Trophoblast cell (in vitro differentiated cells and primary cell): ENCODE results near the gene NUTM1.
"Not testable (repeated sequence)": the region's sequence is repeated elsewhere in the genome, so short reads cannot be mapped to it uniquely, and the experiment has no call there.

Source experiments
- DNase-seq, 2 donors: peaks; one replicate each; pipeline ENCODE4 v3.0.0-alpha.2; 2016
- H2AFZ ChIP-seq: 2 replicates; pipeline ENCODE4 v1.6.1; 2013; ENCODE audit warnings: low read length, moderate library complexity, mild to moderate bottlenecking; ENCODE audit not compliant: insufficient read depth, poor library complexity
- H2AK5ac ChIP-seq: 2 replicates; pipeline ENCODE4 v1.6.1; 2013; ENCODE audit warnings: mild to moderate bottlenecking, low read length
- H2BK120ac ChIP-seq: 2 replicates; pipeline ENCODE4 v1.6.1; 2013; ENCODE audit warnings: low read length, mild to moderate bottlenecking, moderate library complexity; ENCODE audit not compliant: insufficient read depth, poor library complexity
- H2BK12ac ChIP-seq: 2 replicates; pipeline ENCODE4 v1.6.1; 2013; ENCODE audit warnings: mild to moderate bottlenecking, low read length, moderate library complexity
- H2BK5ac ChIP-seq: 2 replicates; pipeline ENCODE4 v1.6.1; 2013; ENCODE audit warnings: low read length, low read depth, moderate library complexity, mild to moderate bottlenecking; ENCODE audit not compliant: poor library complexity
- H3K14ac ChIP-seq: 2 replicates; pipeline ENCODE4 v1.6.1; 2013; ENCODE audit warnings: mild to moderate bottlenecking, low read length
- H3K18ac ChIP-seq: 2 replicates; pipeline ENCODE4 v1.6.1; 2013; ENCODE audit warnings: mild to moderate bottlenecking, low read length
- H3K23ac ChIP-seq: 2 replicates; pipeline ENCODE4 v1.6.1; 2013; ENCODE audit warnings: low read length
- H3K27ac ChIP-seq: 2 replicates; pipeline ENCODE4 v1.5.1; 2013; ENCODE audit warnings: low read depth, mild to moderate bottlenecking, inconsistent platforms, low read length, moderate library complexity
- H3K27me3 ChIP-seq: 2 replicates; pipeline ENCODE4 v1.6.1; 2013; ENCODE audit warnings: inconsistent platforms, mild to moderate bottlenecking, low read length, moderate library complexity; ENCODE audit not compliant: insufficient read depth
- H3K36me3 ChIP-seq, 2 experiments: 1 replicate in 1 of 2; 2 replicates in 1 of 2; pipeline ENCODE4 v1.6.1; 2013; ENCODE audit warnings: low read length in 2 of 2, mild to moderate bottlenecking in 2 of 2, moderate library complexity in 1 of 2; ENCODE audit not compliant: insufficient read depth in 2 of 2, control insufficient read depth in 1 of 2
- H3K4ac ChIP-seq: 2 replicates; pipeline ENCODE4 v1.6.1; 2013; ENCODE audit warnings: low read depth, mild to moderate bottlenecking, low read length, moderate library complexity
- H3K4me1 ChIP-seq, 2 experiments: 1 replicate in 1 of 2; 2 replicates in 1 of 2; pipeline ENCODE4 v1.6.1; 2013; ENCODE audit warnings: low read length in 2 of 2, mild to moderate bottlenecking in 2 of 2, moderate library complexity in 1 of 2; ENCODE audit not compliant: insufficient read depth in 2 of 2, control insufficient read depth in 1 of 2
- H3K4me2 ChIP-seq: 2 replicates; pipeline ENCODE4 v1.6.1; 2013; ENCODE audit warnings: inconsistent platforms, mild to moderate bottlenecking, low read length, moderate library complexity
- H3K4me3 ChIP-seq: 2 replicates; pipeline ENCODE4 v1.5.1; 2013; ENCODE audit warnings: mild to moderate bottlenecking, low read depth, low read length, inconsistent platforms
- H3K79me1 ChIP-seq: one replicate; pipeline ENCODE4 v1.6.1; 2013; ENCODE audit warnings: low read length
- H3K79me2 ChIP-seq: 2 replicates; pipeline ENCODE4 v1.6.1; 2013; ENCODE audit warnings: low read length, mild to moderate bottlenecking; ENCODE audit not compliant: control insufficient read depth, insufficient read depth, poor library complexity
- H3K9ac ChIP-seq: 2 replicates; pipeline ENCODE4 v1.6.1; 2013; ENCODE audit warnings: mild to moderate bottlenecking, low read length
- H3K9me3 ChIP-seq: 2 replicates; pipeline ENCODE4 v1.6.1; 2013; ENCODE audit warnings: low read depth, mild to moderate bottlenecking, control low read depth, inconsistent platforms, low read length; ENCODE audit not compliant: insufficient read depth
- H4K12ac ChIP-seq: 2 replicates; pipeline ENCODE4 v1.6.1; 2013; ENCODE audit warnings: low read depth, mild to moderate bottlenecking, low read length, moderate library complexity
- H4K8ac ChIP-seq: 2 replicates; pipeline ENCODE4 v1.6.1; 2013; ENCODE audit warnings: low read depth, mild to moderate bottlenecking, low read length, moderate library complexity
- H4K91ac ChIP-seq: one replicate; pipeline ENCODE4 v1.6.1; 2013; ENCODE audit warnings: low read depth, mild to moderate bottlenecking, low read length, moderate library complexity
- WGBS: extraction: QIAGEN DNeasy Blood & Tissue Kit; methylation state at CpG from one replicate; pipeline ENCODE4 v1.1.7; 2013; ENCODE audit warnings: missing lambda C conversion rate; ENCODE audit not compliant: insufficient read length, insufficient coverage; ENCODE audit errors: extremely low coverage; 5-methylcytosine and 5-hydroxymethylcytosine counted together

NUTM1 gene

GRCh38 chr15:34376856-34377255, 33.7 kb downstream of the NUTM1 start:
- H3K14ac ChIP-seq, result no peak overlapping the region
- no peaks in the 10 kb centered on the region for H3K4me1 ChIP-seq
- no peak overlapping the region for H2AFZ ChIP-seq
- no peak overlapping the region for H3K18ac ChIP-seq
- no CpG with 5 or more reads among the region's 2 CpGs for WGBS
- peaks cover 6% of the 10 kb centered on the region for H3K9me3 ChIP-seq
- H2AK5ac ChIP-seq, result no peak overlapping the region
- H2BK5ac ChIP-seq, result no peak overlapping the region
- no peak overlapping the region for H4K12ac ChIP-seq
- H3K4me2 ChIP-seq, result no peak overlapping the region
- H3K36me3 ChIP-seq, result no peaks in the 10 kb centered on the region
- H3K79me1 ChIP-seq, result no peaks in the 10 kb centered on the region
- no peak overlapping the region for H2BK120ac ChIP-seq
- no peaks in the 10 kb centered on the region for H3K27me3 ChIP-seq
- no peak overlapping the region for H2BK12ac ChIP-seq
- H3K9ac ChIP-seq, result peak overlapping the region; percentile 34
- H3K79me2 ChIP-seq, result no peaks in the 10 kb centered on the region
- H4K91ac ChIP-seq, result no peak overlapping the region
- no peak overlapping the region for H3K23ac ChIP-seq
- H3K27ac ChIP-seq, result no peak overlapping the region
- no peak overlapping the region for H4K8ac ChIP-seq
- H3K4ac ChIP-seq, result no peak overlapping the region
- no peak overlapping the region for H3K4me3 ChIP-seq
- DNase-seq, result no peak

GRCh38 chr15:34380491-34380890, 37.4 kb downstream of the NUTM1 start:
- H2BK5ac ChIP-seq, H3K4me3 ChIP-seq, H4K91ac ChIP-seq, H3K27me3 ChIP-seq, H3K23ac ChIP-seq, H3K4ac ChIP-seq, H3K79me1 ChIP-seq, H3K36me3 ChIP-seq, H2AK5ac ChIP-seq, H3K9ac ChIP-seq, H4K8ac ChIP-seq, H3K79me2 ChIP-seq, H2BK120ac ChIP-seq, H4K12ac ChIP-seq, H3K4me2 ChIP-seq, H2AFZ ChIP-seq, H3K18ac ChIP-seq, H3K9me3 ChIP-seq, H3K27ac ChIP-seq, H3K14ac ChIP-seq, H3K4me1 ChIP-seq, H2BK12ac ChIP-seq, DNase-seq: not testable (repeated sequence)
- no CpG with 5 or more reads among the region's 4 CpGs for WGBS

GRCh38 chr15:34381829-34382521, 38.9 kb downstream of the NUTM1 start:
- not testable (repeated sequence) for H3K18ac ChIP-seq, H2AK5ac ChIP-seq, H2BK12ac ChIP-seq, H4K8ac ChIP-seq, H3K79me1 ChIP-seq, H3K23ac ChIP-seq, H3K9me3 ChIP-seq, H3K36me3 ChIP-seq, H3K4ac ChIP-seq, H2BK120ac ChIP-seq, H3K27me3 ChIP-seq, H2AFZ ChIP-seq, H3K4me1 ChIP-seq, H3K14ac ChIP-seq, DNase-seq, H4K91ac ChIP-seq, H3K27ac ChIP-seq, H3K4me2 ChIP-seq, H4K12ac ChIP-seq, H3K79me2 ChIP-seq, H2BK5ac ChIP-seq, H3K9ac ChIP-seq, H3K4me3 ChIP-seq
- WGBS, result no CpG with 5 or more reads among the region's 19 CpGs

- not testable (repeated sequence) for H3K79me2 ChIP-seq, H3K23ac ChIP-seq, H3K27ac ChIP-seq, DNase-seq, H3K4ac ChIP-seq, H2AK5ac ChIP-seq, H3K14ac ChIP-seq, H3K18ac ChIP-seq, H4K12ac ChIP-seq, H3K9me3 ChIP-seq, H3K4me3 ChIP-seq, H2AFZ ChIP-seq, H2BK12ac ChIP-seq, H4K91ac ChIP-seq, H4K8ac ChIP-seq, H3K4me2 ChIP-seq, H3K27me3 ChIP-seq, H3K9ac ChIP-seq, H3K4me1 ChIP-seq, H2BK120ac ChIP-seq, H2BK5ac ChIP-seq, H3K36me3 ChIP-seq, H3K79me1 ChIP-seq
- no CpG with 5 or more reads among the region's 16 CpGs for WGBS
These were observed 46.5 kb downstream of the NUTM1 start for GRCh38 chr15:34389594-34390086.
